Endothelial cell of umbilical vein (primary cell): ENCODE results near the gene PLXND1. TPM values are rescaled to one million over a fixed set of nuclear protein-coding genes. Genes with fewer than 3 reads are reported as not detected.

Experiments used
- BruUV-seq: library from RNA; stranded (reverse); fragments of 400-500 nt; replicated peaks from 2 replicates; lab custom pipeline; 2021; lab: Mats Ljungman, UMichigan
- CTCF ChIA-PET: fragments of 300-600, 350-600 bp; sonication (Branson Sonifier 250); formaldehyde crosslinking; loops from one replicate; lab custom pipeline; 2021; ENCODE audit warnings: antibody characterized with exemption, inconsistent platforms; lab: Charles Lee
- POLR2A ChIA-PET: fragments of 300-600, 350-600 bp; sonication (Branson Sonifier 250); formaldehyde crosslinking; loops from one replicate; lab custom pipeline; 2021; ENCODE audit warnings: antibody characterized with exemption, inconsistent platforms; lab: Charles Lee
- DNase-seq: peaks from one replicate; pipeline ENCODE4 v3.0.0-alpha.2; 2011; ENCODE audit warnings: low read depth, low spot score
- FAIRE-seq: peaks from 2 replicates; lab custom pipeline; 2011; peaks lifted over from hg19 to GRCh38; lab: Jason Lieb, UNC
- H2AFZ ChIP-seq: 2 replicates; pipeline ENCODE4 v1.6.0; 2012; ENCODE audit warnings: low read depth, low read length, control low read depth, inconsistent platforms
- H3K27ac ChIP-seq: 2 replicates; pipeline ENCODE4 v1.5.1; 2011; ENCODE audit warnings: low read depth, mild to moderate bottlenecking, control low read depth, low read length, moderate library complexity; ENCODE audit not compliant: insufficient read depth
- H3K27me3 ChIP-seq, 2 experiments: 2 replicates each; pipeline versions ENCODE4 v1.6.0 to v1.6.1; 2011; ENCODE audit warnings: low read length in 2 of 2, mixed read lengths in 1 of 2; ENCODE audit not compliant: control insufficient read depth in 2 of 2, insufficient read depth in 2 of 2
- H3K36me3 ChIP-seq, 2 experiments: 2 replicates in 1 of 2; 3 replicates in 1 of 2; pipeline ENCODE4 v1.5.1; 2011; ENCODE audit warnings: low read length in 2 of 2, mild to moderate bottlenecking in 1 of 2, moderate library complexity in 1 of 2; ENCODE audit not compliant: control insufficient read depth in 2 of 2, insufficient read depth in 2 of 2; ENCODE audit errors: extremely low read depth in 1 of 2
- H3K4me1 ChIP-seq: 3 replicates; pipeline ENCODE4 v1.5.1; 2011; ENCODE audit warnings: mild to moderate bottlenecking, low read length; ENCODE audit not compliant: control insufficient read depth, insufficient read depth; ENCODE audit errors: extremely low read depth
- H3K4me2 ChIP-seq: 2 replicates; pipeline ENCODE4 v1.6.1; 2011; ENCODE audit warnings: low read length, control low read depth, mixed read lengths; ENCODE audit not compliant: insufficient read depth
- H3K4me3 ChIP-seq, 3 experiments: fragments of 200-600 bp in 1 of 3; sonication (generic), shearing (Covaris generic) in 1 of 3; replicated peaks in 1 of 3; 2 replicates each; pipeline ENCODE4 v1.5.1; 2011 to 2016; ENCODE audit warnings: control low read depth in 3 of 3, low read length in 3 of 3, mild to moderate bottlenecking in 2 of 3, inconsistent platforms in 1 of 3, low read depth in 1 of 3, moderate library complexity in 1 of 3; ENCODE audit not compliant: insufficient read depth in 1 of 3
- H3K79me2 ChIP-seq: 2 replicates; pipeline ENCODE4 v1.6.0; 2012; ENCODE audit warnings: low read length, inconsistent platforms; ENCODE audit not compliant: control insufficient read depth, insufficient read depth
- H3K9ac ChIP-seq: replicated peaks from 2 replicates; pipeline ENCODE3; 2011; ENCODE audit warnings: low read length, control low read depth; ENCODE audit not compliant: insufficient read depth; ENCODE audit errors: extremely low read depth
- H3K9me1 ChIP-seq: replicated peaks from 3 replicates; pipeline ENCODE4 v1.6.0; 2011; ENCODE audit warnings: mild to moderate bottlenecking, low read length; ENCODE audit not compliant: control insufficient read depth, insufficient read depth; ENCODE audit errors: extremely low read depth
- H3K9me3 ChIP-seq: replicated peaks from 2 replicates; pipeline ENCODE4 v1.5.1; 2012; ENCODE audit warnings: low read length, inconsistent platforms; ENCODE audit not compliant: control insufficient read depth, insufficient read depth
- H4K20me1 ChIP-seq: replicated peaks from 2 replicates; pipeline ENCODE3; 2011; ENCODE audit warnings: mild to moderate bottlenecking, low read length; ENCODE audit not compliant: control insufficient read depth, insufficient read depth; ENCODE audit errors: extremely low read depth
- CTCF ChIP-seq, 2 donors: IDR thresholded peaks; 1 replicate in 1 of 2; 2 replicates in 1 of 2; pipeline ENCODE4 v1.5.1; 2011; ENCODE audit warnings: low read length in 2 of 2, mild to moderate bottlenecking in 2 of 2, moderate library complexity in 2 of 2, control low read depth in 1 of 2, inconsistent platforms in 1 of 2, low read depth in 1 of 2; ENCODE audit not compliant: insufficient read depth in 1 of 2; ENCODE audit errors: extremely low read depth in 1 of 2
- EZH2 ChIP-seq: IDR thresholded peaks from 2 replicates; pipeline ENCODE4 v1.6.1; 2012; ENCODE audit warnings: borderline replicate concordance, low read depth, mild to moderate bottlenecking, moderate library complexity, low read length, inconsistent platforms; ENCODE audit not compliant: severe bottlenecking
- FOS ChIP-seq: IDR thresholded peaks from 2 replicates; pipeline ENCODE4 v1.6.1; 2011; ENCODE audit warnings: mild to moderate bottlenecking, low read length, moderate library complexity, borderline replicate concordance; ENCODE audit not compliant: insufficient read depth
- GATA2 ChIP-seq: IDR thresholded peaks from 2 replicates; pipeline ENCODE4 v1.7.0; 2011; ENCODE audit warnings: low read depth, mild to moderate bottlenecking, moderate library complexity, mixed read lengths, low read length; ENCODE audit not compliant: insufficient read length, insufficient read depth
- JUN ChIP-seq: IDR thresholded peaks from 2 replicates; pipeline ENCODE4 v1.6.1; 2011; ENCODE audit warnings: borderline replicate concordance, low read depth; ENCODE audit not compliant: insufficient read length, insufficient read depth
- MAX ChIP-seq: IDR thresholded peaks from 2 replicates; pipeline ENCODE4 v1.6.1; 2011; ENCODE audit not compliant: insufficient read depth, insufficient read length
- MYC ChIP-seq: IDR thresholded peaks from one replicate; pipeline ENCODE4 v1.6.1; 2011; ENCODE audit warnings: mild to moderate bottlenecking, low read depth, low read length
- POLR2A ChIP-seq: IDR thresholded peaks from 2 replicates; pipeline ENCODE4 v1.6.1; 2012; ENCODE audit warnings: low read depth, mild to moderate bottlenecking, control low read depth, low read length
- POLR2AphosphoS5 ChIP-seq: IDR thresholded peaks from 2 replicates; pipeline ENCODE4 v1.6.1; 2012; ENCODE audit warnings: low read depth, mild to moderate bottlenecking, control low read depth, low read length, moderate library complexity; ENCODE audit not compliant: insufficient read depth
- dilution Hi-C: fragments of 300-500 bp; cut with MboI; formaldehyde crosslinking; loops from one replicate; pipeline ENCODE4 v1.15.0; 2019; ENCODE audit warnings: low sequenced_read_pairs; ENCODE audit not compliant: extremely low pct_ligation_motif_present
- intact Hi-C: fragments of 100-400 bp; cut with micrococcal nuclease; formaldehyde crosslinking; loops from one replicate; pipeline ENCODE4 v1.10.0; 2022
- polyA plus RNA-seq, 4 experiments: library from polyadenylated mRNA; depleted of rRNA in 3 of 4; stranded (reverse) in 3 of 4; unstranded in 1 of 4; fragments of >200 nt; gene quantifications; 2 replicates each; pipeline versions ENCODE4 v1.2.1 to v1.2.3, GENCODE V29; 2011 to 2012; ENCODE audit warnings: missing spikeins in 1 of 4
- total RNA-seq: library from RNA; stranded (reverse); gene quantifications from 2 replicates; pipeline ENCODE4 v1.2.3, GENCODE V29; 2021

Gene PLXND1
- total and polyA plus RNA-seq, 2 donors (not counting 3 experiments of a cell fraction or from before 2014, with no cell fraction given), result 300 to 834 TPM

DNA sequence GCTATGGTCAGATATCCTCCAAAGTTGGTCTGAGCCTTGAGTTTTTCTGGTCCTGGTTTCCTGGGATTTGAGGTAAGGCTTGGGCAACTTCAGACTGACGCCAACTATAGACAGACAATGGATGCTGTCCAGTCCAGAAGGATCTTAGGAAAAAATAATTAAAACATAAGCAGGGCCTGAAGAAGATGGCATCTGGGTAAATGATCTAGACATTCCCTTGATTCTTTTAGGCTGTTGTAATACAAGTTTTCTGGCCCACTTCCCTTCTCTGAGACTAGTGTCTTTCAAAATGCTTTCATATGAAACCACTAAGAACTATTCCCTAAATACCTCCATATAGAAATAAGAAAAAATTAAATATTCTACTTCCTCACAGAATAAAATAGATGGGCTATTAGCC is 47.7 kb upstream of the PLXND1 start:
- no TSS peak for BruUV-seq
- Histone ChIP-seq H3K9me3 (no peaks in the 10 kb centered on the region), H3K9ac (no peak overlapping the region), H3K79me2 (peaks cover 2% of the 10 kb centered on the region), H3K27me3 (no peaks in the 10 kb centered on the region), H3K27ac (no peak overlapping the region), H3K9me1 (no peaks in the 10 kb centered on the region), H3K4me2 (no peak overlapping the region), H3K4me1 (peaks cover 55% of the 10 kb centered on the region), H4K20me1 (no peaks in the 10 kb centered on the region), H3K4me3 (no peak overlapping the region), H3K36me3 (no peaks in the 10 kb centered on the region), H2AFZ (no peak overlapping the region)
- POLR2A ChIA-PET, result no interaction called here
- DNase-seq, result no peak
- TF ChIP-seq MYC (no peak), GATA2 (no peak), FOS (no peak), EZH2 (no peak), MAX (no peak), POLR2A (no peak), CTCF (IDR thresholded peaks at IDR 0.05; ENCODE audit: extremely low read depth in 1 of 2, insufficient read depth in 1 of 2, low read depth in 1 of 2, low read length in 2 of 2) (no peak), POLR2AphosphoS5 (no peak), JUN (no peak)
- CTCF ChIA-PET, result no interaction called here
- intact Hi-C loops (loop anchor here (10.0 kb wide), 1 partner anchor 141 kb away; no protein-coding TSS in a partner anchor), dilution Hi-C loops (loop anchor here (25.0 kb wide), 1 partner anchor 183 kb away; no protein-coding TSS in a partner anchor)
- FAIRE-seq, result no peak
